ENCODE results near the gene CCDC187. TPM values are rescaled to one million over a fixed set of nuclear protein-coding genes. Genes with fewer than 3 reads are reported as not detected.

The CCDC187 gene
- total and polyA plus RNA-seq, 2 of the 4 experiments (the other 2 are of a cell fraction) = not detected

DNA sequence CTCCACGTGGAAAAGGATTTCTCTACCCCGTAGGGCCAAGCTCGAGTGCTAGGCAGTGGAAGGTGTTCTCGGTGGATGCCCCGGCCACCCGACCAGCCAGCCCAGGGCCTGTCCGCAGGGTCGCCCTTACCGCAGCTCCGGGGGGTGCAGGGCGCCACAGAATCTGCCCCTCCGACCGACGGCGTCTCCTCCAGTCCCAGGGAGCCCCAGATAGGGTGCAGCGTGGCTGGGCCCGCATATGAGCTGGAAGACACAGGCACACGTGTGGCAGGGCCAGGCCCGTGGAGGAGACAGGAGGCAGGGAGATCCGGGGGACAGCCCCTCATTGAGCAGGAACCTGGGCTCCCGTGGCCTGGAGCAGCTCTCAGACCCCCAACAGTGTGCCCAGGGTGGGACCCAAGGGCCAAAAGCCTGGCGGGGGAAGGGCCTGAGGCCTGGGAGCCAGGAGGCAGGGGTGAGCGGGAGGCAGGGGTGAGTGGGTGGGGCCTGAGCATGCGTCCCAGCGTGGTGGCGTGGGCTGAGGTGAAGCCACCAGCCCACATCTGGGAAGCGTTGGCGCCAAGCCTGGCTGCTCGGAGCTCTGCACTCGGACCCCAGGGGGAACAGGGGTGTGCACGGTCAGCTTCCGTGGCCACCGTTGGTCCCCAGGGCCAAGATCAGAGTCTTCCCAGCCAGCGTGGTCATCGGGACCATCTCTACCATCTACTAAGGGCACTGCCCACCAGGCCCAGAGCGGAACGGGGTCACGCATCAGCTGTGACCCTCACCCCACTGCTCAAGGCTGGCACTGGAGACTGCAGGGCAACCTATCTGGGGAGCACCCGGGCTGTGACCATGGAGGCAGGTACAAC lies 22.2 kb downstream of the CCDC187 start:
- Histone ChIP-seq H2AK5ac (ENCODE audit: low read depth, low read length) (no peak overlapping the region), H3K9me3 (ENCODE audit: control insufficient read depth, insufficient read depth, low read length) (peaks cover 4% of the 10 kb centered on the region), H3K27me3 (ENCODE audit: control insufficient read depth, insufficient read depth, low read length) (peaks cover 22% of the 10 kb centered on the region), H3K4ac (ENCODE audit: low read depth, low read length) (no peak overlapping the region), H3K56ac (ENCODE audit: extremely low read depth, insufficient read depth, low read length) (no peak overlapping the region), H3K36me3 (ENCODE audit: control insufficient read depth, insufficient read depth, low read length) (no peaks in the 10 kb centered on the region), H3K14ac (replicated peaks; ENCODE audit: low read depth, low read length) (no peak overlapping the region), H3K27ac (ENCODE audit: insufficient read depth, low read length) (no peak overlapping the region), H2BK5ac (ENCODE audit: low read depth, low read length, poor library complexity, severe bottlenecking) (no peak overlapping the region), H3K18ac (ENCODE audit: low read depth, low read length) (no peak overlapping the region), H2BK20ac (ENCODE audit: low read depth, low read length) (no peak overlapping the region), H2BK15ac (ENCODE audit: low read depth, low read length) (no peak overlapping the region), H3K79me1 (ENCODE audit: low read depth in 1 of 2, low read length in 2 of 2) (no peaks in the 10 kb centered on the region), H3K4me3 (ENCODE audit: insufficient read depth, low read depth, low read length) (no peak overlapping the region), H2AK9ac (replicated peaks; ENCODE audit: low read depth, low read length, poor library complexity) (no peak overlapping the region), H3K4me2 (ENCODE audit: low read depth, low read length) (no peak overlapping the region), H4K5ac (ENCODE audit: low read depth, low read length) (no peak overlapping the region), H4K8ac (ENCODE audit: low read depth in 2 of 2, low read length in 2 of 2) (no peak overlapping the region), H3K9me1 (ENCODE audit: insufficient read depth, low read length) (no peaks in the 10 kb centered on the region), H4K20me1 (ENCODE audit: insufficient read depth, low read length) (no peaks in the 10 kb centered on the region; the same call in 1 of the 2 replicates), H3K4me1 (ENCODE audit: control insufficient read depth, insufficient read depth, low read length) (no peaks in the 10 kb centered on the region), H3K9ac (ENCODE audit: low read depth, low read length) (no peak overlapping the region), H2BK120ac (ENCODE audit: low read depth, low read length) (no peak overlapping the region), H3K23ac (ENCODE audit: low read depth, low read length) (no peak overlapping the region), H4K91ac (ENCODE audit: insufficient read depth, low read depth, low read length) (no peak overlapping the region), H2AFZ (replicated peaks; ENCODE audit: low read length, poor library complexity) (no peak overlapping the region)
- BruUV-seq (replicated peaks) = no TSS peak
- in situ Hi-C loops (cut with MboI; ENCODE audit: low sequenced_read_pairs) = no loop called here
- no peak for ATAC-seq (ENCODE audit: low read depth)
- 75% methylated on average over 26 of the region's 39 CpGs; no CpG with 5 or more reads in 1 of the 2 experiments for WGBS, 2 experiments (ENCODE audit: extremely low coverage in 2 of 2, insufficient read length in 1 of 2)
- dilution Hi-C loops (cut with HindIII; ENCODE audit: low sequenced_read_pairs, unreplicated experiment) = no loop called here
- intact Hi-C loops (cut with micrococcal nuclease) = no loop called here
- no peak for TF ChIP-seq MAZ (IDR thresholded peaks at IDR 0.05; ENCODE audit: borderline replicate concordance, low read depth, low read length)
- TF ChIP-seq RAD21 (IDR thresholded peaks at IDR 0.05; ENCODE audit: low read length) = no peak
- no peak for TF ChIP-seq CEBPB (IDR thresholded peaks at IDR 0.05; ENCODE audit: low read depth, low read length)
- no peak for TF ChIP-seq NFE2L2 (IDR thresholded peaks at IDR 0.05; ENCODE audit: low read depth, low read length)
- TF ChIP-seq, protein P1, sequence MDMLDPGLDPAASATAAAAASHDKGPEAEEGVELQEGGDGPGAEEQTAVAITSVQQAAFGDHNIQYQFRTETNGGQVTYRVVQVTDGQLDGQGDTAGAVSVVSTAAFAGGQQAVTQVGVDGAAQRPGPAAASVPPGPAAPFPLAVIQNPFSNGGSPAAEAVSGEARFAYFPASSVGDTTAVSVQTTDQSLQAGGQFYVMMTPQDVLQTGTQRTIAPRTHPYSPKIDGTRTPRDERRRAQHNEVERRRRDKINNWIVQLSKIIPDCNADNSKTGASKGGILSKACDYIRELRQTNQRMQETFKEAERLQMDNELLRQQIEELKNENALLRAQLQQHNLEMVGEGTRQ (IDR thresholded peaks at IDR 0.05; ENCODE audit: low read depth, low read length) = no peak
- no peak for TF ChIP-seq MAFK (IDR thresholded peaks at IDR 0.05; ENCODE audit: low read depth, low read length)
- no peak for TF ChIP-seq BHLHE40 (IDR thresholded peaks at IDR 0.05; ENCODE audit: low read depth, low read length)
- no peak for TF ChIP-seq RCOR1 (IDR thresholded peaks at IDR 0.05; ENCODE audit: insufficient replicate concordance, low read length)
- TF ChIP-seq, protein P2, sequence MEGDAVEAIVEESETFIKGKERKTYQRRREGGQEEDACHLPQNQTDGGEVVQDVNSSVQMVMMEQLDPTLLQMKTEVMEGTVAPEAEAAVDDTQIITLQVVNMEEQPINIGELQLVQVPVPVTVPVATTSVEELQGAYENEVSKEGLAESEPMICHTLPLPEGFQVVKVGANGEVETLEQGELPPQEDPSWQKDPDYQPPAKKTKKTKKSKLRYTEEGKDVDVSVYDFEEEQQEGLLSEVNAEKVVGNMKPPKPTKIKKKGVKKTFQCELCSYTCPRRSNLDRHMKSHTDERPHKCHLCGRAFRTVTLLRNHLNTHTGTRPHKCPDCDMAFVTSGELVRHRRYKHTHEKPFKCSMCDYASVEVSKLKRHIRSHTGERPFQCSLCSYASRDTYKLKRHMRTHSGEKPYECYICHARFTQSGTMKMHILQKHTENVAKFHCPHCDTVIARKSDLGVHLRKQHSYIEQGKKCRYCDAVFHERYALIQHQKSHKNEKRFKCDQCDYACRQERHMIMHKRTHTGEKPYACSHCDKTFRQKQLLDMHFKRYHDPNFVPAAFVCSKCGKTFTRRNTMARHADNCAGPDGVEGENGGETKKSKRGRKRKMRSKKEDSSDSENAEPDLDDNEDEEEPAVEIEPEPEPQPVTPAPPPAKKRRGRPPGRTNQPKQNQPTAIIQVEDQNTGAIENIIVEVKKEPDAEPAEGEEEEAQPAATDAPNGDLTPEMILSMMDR (conservative IDR thresholded peaks at IDR 0.05; ENCODE audit: low read depth, low read length) = no peak
- TF ChIP-seq CHD1 (IDR thresholded peaks at IDR 0.05; ENCODE audit: low read depth, low read length) = no peak
- no peak for TF ChIP-seq RFX5 (IDR thresholded peaks at IDR 0.05; ENCODE audit: low read depth, low read length)
- no peak for TF ChIP-seq POLR2A (IDR thresholded peaks at IDR 0.05; ENCODE audit: low read depth, low read length)
- no peak for TF ChIP-seq SMC3 (IDR thresholded peaks at IDR 0.05; ENCODE audit: low read depth, low read length)
- CTCF ChIA-PET = no interaction called here
- no peak for DNase-seq
- POLR2A ChIA-PET (ENCODE audit: unreplicated experiment) = no interaction called here
